Measurements from ENCODE around the gene RASGEF1B.

DNA sequence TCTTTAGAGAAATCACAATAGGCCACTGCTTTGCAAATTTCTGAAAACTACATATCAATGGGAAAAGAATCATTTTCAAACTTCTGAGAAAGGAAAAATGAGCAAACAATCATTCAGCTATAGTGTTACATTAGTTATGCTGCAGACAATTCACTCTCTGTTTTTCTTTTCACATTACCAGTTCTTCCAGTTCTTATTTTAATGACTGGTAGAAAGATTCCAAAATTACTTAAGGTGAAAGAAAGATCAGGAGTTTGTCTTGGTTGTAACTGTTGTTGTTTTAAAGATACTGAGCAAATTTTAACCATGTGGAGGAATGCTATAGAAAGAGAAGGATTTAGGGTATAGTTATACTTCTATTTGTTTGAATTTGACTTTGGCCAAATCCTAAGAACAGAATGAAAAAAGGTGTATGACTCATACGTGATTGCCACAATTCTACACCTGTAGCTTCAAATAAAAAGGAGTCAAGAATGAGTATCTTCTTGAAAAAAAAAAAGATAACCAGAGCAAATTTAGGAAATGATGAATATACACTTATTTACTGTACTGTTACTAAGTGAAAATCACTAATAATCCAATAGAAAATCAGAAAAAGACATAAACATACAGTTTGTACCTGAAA, 21.0 kb upstream of the RASGEF1B start:
- TF ChIP-seq EP300 (IDR thresholded peaks at IDR 0.05) (no peak), POLR2AphosphoS5 (IDR thresholded peaks at IDR 0.05) (no peak), POLR2A (IDR thresholded peaks at IDR 0.05) (no peak), CTCF (IDR thresholded peaks at IDR 0.05) (no peak)

Measured in gastroesophageal sphincter (tissue), 3 donors.